H54 (cell line): ENCODE results near the gene CCDC24.

ENCODE experiments used
- DNase-seq: peaks from one replicate; pipeline ENCODE4 v3.0.0; 2011; ENCODE audit warnings: low spot score, mixed read lengths; ENCODE audit not compliant: insufficient read length
- FAIRE-seq: peaks from 3 replicates; lab custom pipeline; 2011; peaks lifted over from hg19 to GRCh38; lab: Jason Lieb, UNC
- POLR2A ChIP-seq: IDR thresholded peaks from 2 replicates; pipeline ENCODE4 v1.6.1; 2011; ENCODE audit warnings: low read depth, mild to moderate bottlenecking, low read length

Gene CCDC24

GRCh38 chr1:44024031-44024902 is 32.9 kb downstream of the CCDC24 start:
- FAIRE-seq (no peak), DNase-seq (no peak)
- TF ChIP-seq POLR2A = no peak

GRCh38 chr1:44024903-44025525 is 33.6 kb downstream of the CCDC24 start:
- no peak for FAIRE-seq

GRCh38 chr1:44025816-44026215 is 34.4 kb downstream of the CCDC24 start:
- FAIRE-seq (no peak), DNase-seq (no peak)
- TF ChIP-seq POLR2A = no peak

More at GRCh38 chr1:44024903-44025525, 33.6 kb downstream of the CCDC24 start:
- no peak for DNase-seq
- TF ChIP-seq POLR2A = no peak

- no peak for FAIRE-seq
- no peak for DNase-seq
- TF ChIP-seq POLR2A = no peak
Measured at GRCh38 chr1:44027320-44027719, 35.9 kb downstream of the CCDC24 start.

DNA sequence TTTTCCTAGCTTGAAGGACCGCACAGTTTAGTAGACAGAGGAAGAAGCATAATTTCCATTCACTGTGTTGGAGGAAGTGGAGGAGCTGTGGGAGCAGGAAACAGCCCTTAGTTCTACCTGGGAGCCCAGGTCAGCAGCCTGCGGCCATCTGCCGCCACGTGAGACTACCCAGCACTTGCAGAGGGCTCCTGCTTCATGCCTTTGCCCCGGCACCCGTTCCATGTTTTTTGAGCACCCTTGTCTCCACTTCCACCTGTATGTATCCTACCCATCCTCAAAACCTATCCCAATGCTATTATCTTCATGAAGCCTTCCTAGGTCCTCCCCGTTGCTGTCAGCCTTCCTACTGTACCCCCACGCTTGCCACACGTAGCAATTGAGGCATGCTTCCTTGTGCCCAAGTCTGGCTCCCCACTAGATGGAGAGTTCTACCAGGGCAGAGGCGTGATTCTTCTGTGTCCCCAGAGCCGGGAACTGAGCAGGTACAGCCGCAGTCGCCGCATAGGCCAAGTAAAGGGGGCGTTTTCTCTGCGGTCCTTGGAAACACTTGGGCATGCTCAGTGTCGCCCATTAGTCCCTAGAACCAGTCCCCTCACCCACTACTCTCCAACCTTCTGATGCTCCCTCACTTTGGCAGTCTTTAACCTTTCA is 38.0 kb downstream of the CCDC24 start:
- DNase-seq (no peak), FAIRE-seq (no peak)
- no peak for TF ChIP-seq POLR2A

DNA sequence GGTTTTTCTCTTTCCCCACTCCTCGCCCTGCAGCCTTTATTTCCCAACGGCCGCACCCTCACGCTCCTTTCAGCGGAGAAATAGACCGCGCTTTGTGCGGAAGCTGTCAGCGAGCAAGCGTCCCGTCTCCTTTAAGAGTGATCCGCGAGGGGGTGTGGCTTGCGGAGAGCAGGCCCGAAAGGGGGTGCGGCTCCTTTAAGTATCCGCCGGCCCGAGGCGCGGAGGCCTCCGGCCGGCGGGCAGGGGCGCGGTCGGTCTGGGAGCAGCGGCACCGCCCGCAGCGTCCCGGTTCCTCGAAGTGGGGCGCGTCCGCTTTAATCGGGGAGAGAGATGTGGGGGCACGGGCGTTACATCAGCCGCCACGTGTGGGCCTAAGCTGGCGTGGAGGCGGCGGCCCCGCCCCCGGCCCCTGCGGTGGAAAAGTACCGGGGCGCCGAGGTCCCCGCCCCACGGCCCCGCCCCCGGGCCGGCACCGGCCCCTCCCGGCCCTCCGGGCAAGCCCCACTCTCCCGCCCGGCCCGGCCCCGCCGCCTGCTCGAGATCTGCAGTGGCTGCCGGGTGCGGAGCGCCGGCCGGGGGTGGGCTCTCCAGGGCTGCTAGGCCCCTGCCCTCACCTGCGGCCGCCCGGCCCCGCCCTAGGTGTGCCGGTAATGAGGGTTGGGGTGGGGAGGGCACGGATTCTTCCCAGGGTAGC is 38.7 kb downstream of the CCDC24 start:
- DNase-seq (peak; percentile 90), FAIRE-seq (no peak)
- TF ChIP-seq POLR2A = peak; percentile 69

DNA sequence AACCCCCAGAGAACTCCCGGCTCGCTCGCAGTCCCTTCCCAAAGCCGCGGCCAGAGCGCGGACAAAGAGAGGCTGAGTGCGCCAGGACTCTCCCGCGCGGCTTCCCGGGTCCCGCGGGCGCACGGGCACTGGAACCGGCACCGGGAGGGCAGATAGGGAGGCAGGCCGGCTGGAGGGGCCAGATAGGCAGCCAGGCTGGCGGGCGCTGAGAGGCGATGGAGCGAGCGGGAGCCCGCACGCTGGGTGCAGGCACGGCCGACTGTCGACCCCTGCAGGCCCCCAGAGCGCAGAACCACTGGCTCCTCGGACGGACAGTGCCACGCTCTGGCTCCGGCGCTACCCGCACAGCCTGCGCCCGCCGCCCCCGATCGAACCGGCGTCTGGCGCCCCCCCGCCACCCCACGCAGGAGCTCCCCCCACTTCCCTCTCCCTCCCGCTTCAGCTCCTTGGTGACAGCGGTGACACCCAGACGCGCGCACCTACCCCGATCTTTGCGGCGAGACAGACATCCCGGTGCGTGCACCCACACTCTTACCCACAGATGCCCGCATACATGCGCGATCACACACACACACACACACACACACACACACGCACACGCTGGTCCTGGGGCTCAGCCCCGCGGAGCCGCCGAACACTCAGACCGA is 39.3 kb downstream of the CCDC24 start:
- no peak for FAIRE-seq
- DNase-seq = no peak
- 0 out of 2 replicates have a peak, but pooled peaks have one; percentile 10 for TF ChIP-seq POLR2A

DNA sequence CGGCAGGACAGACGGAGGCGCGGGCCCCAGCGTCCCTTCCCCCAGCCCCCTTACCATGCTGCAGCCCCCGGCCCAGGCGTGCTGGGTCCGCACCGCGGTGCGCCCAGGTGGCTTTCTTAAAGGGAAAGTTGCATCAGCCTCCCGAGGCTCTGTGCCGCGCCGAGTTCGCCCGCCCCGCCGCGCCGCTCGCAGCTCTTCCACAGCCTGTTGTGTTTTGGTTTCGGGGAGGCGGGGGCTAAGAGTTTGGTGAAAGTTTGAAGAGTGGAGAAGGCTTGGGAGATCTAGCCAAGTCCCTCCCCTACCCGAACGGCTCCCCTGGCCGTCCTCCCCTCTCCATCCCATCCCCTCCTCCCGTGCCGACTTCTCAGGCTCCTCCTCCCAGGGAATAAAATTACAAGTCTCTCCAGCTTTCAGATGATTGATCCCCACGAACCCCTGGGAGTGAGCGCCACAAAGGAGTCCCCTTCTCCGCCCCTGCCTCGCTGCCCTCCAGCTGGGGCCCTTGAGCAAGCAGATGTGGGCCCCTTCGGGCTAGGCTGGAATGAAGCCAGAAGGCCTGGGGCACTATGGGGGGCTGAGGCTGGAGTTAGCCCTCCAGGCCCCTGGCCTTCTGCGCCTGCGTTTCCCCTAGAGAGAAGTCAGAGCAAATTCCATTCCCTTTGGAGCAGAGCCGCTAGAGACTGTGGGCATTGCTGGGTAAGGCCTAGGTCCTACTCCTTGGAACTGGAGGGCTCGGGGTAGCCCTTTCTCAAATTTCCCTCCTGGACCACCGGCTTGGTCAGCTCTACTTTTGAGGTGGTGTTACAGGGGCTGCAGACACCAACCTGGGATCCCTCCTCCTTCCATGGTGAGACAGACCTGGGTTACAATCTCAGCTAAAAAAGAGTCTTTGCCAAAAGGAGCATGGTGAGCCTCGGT is 40.1 kb downstream of the CCDC24 start, which contains the start of gene SLC6A9:
SLC6A9 (minus strand) TSS at position 211 of the 918 bp plus-strand sequence. CDS start 7,185 bp downstream, outside the sequence.
- FAIRE-seq (no peak), DNase-seq (no peak)
- TF ChIP-seq POLR2A = no peak

DNA sequence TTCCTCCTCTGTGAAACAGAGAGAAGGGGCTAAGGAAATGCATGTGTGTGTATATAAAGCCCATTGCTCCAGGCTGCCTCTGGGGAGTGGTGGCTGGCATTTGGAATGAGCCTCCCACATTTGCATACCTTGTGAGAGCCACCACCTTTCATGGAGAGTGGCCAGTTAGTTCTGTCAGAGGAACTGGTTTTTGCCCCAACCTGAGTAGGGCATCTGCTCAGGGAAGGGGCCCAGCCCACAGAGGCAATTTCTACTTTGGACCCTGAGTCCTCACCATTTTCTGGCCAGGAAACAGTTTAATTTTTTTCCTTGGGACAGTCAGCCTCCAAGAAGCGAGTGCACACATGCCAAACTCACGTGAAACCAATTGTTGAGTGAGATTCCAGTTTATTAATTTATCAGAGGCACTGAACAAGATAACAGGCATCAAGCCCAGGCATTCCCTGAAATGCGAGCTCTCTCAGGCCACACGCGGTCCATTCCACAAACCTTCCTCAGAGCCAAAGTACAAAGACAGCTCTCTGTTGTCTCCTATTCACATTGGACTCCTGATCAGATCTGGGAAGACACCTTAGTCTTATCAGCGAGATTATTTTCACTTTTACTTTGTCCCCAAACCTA is 40.9 kb downstream of the CCDC24 start:
- TF ChIP-seq POLR2A = no peak
- DNase-seq = no peak
- no peak for FAIRE-seq

DNA sequence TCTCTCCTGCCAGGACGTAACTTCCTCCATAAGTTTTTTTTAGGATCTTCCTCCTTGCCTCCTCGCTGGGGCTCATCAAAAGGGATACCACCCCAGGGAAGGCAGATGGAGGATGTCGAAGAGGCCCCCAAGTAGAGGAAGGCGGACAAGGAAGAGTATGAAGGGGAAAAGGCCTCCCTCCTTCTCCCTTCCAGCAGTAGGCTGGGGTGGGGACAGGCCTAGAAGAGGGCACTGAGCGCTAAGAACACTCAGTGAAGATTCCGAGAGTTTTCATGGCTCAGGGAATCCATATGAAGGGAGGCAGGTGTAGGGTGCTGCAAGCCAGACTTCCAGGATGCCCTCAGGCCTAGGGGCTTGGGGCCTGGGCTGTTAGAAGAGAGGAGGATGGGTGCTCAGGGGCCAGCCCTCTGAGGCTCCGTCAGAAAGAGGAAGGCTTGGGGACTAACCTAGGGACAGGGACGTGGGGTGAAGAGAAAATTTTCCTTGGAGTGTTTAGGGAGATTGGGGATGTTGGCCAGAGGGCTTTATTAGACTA is 41.7 kb downstream of the CCDC24 start:
- FAIRE-seq (no peak), DNase-seq (no peak)
- TF ChIP-seq POLR2A = no peak

GRCh38 chr1:44033756-44034155 is 42.4 kb downstream of the CCDC24 start:
- DNase-seq (no peak), FAIRE-seq (no peak)
- TF ChIP-seq POLR2A = no peak
